Measurements from ENCODE around the gene ARL5A. TPM values are rescaled to one million over a fixed set of nuclear protein-coding genes. Genes with fewer than 3 reads are reported as not detected.

The ARL5A gene
- total RNA-seq, 6 donors from 2014 or later: 52.4 to 76.8 (median 54.9) TPM

GRCh38 chr2:151761193-151761592 lies 67.0 kb downstream of the ARL5A start:
- H3K36me3 ChIP-seq: no peaks in the 10 kb centered on the region
- no peak overlapping the region for H3K27ac ChIP-seq
- no peak for DNase-seq
- WGBS, 2 donors: 89 to 90% methylated on average over 3 of the region's 3 CpGs
- ATAC-seq (ENCODE audit: low FRiP score in 2 of 2): no peak
- no peaks in the 10 kb centered on the region for H3K27me3 ChIP-seq
- H3K4me3 ChIP-seq: no peak overlapping the region
- TF ChIP-seq POLR2AphosphoS5 (IDR thresholded peaks at IDR 0.05) (no peak), EP300 (IDR thresholded peaks at IDR 0.05) (no peak), CTCF (IDR thresholded peaks at IDR 0.05) (no peak), POLR2A (IDR thresholded peaks at IDR 0.05) (no peak)
- no peaks in the 10 kb centered on the region for H3K9me3 ChIP-seq
- peaks cover 3 to 7% (median 5%) of the 10 kb centered on the region in 4 donors for H3K4me1 ChIP-seq

- no peaks in the 10 kb centered on the region for H3K4me1 ChIP-seq
- no peaks in the 10 kb centered on the region for H3K36me3 ChIP-seq
- TF ChIP-seq POLR2AphosphoS5 (IDR thresholded peaks at IDR 0.05) (no peak), CTCF (IDR thresholded peaks at IDR 0.05) (no peak), EP300 (IDR thresholded peaks at IDR 0.05) (no peak), POLR2A (IDR thresholded peaks at IDR 0.05) (no peak)
- ATAC-seq (ENCODE audit: low FRiP score in 2 of 2) (peak in 1 of 2 donors; percentile 28), DNase-seq (no peak)
- no peak overlapping the region for H3K27ac ChIP-seq
- H3K9me3 ChIP-seq: no peaks in the 10 kb centered on the region
- WGBS, 2 donors: 87 to 95% methylated on average over 11 of the region's 11 CpGs
- H3K27me3 ChIP-seq: no peaks in the 10 kb centered on the region
- H3K4me3 ChIP-seq: no peak overlapping the region
Measured at GRCh38 chr2:151760139-151760650, 68.0 kb downstream of the ARL5A start.

GRCh38 chr2:151758744-151759143 lies 69.5 kb downstream of the ARL5A start:
- no peaks in the 10 kb centered on the region for H3K4me1 ChIP-seq

GRCh38 chr2:151757861-151758260 lies 70.4 kb downstream of the ARL5A start:
- 24 to 28% methylated on average over 1 of the region's 1 CpG for WGBS, 2 donors
- no peaks in the 10 kb centered on the region for H3K9me3 ChIP-seq
- ATAC-seq (ENCODE audit: low FRiP score in 2 of 2) (no peak), DNase-seq (no peak)
- no peaks in the 10 kb centered on the region for H3K36me3 ChIP-seq
- H3K27me3 ChIP-seq: no peaks in the 10 kb centered on the region
- H3K4me1 ChIP-seq: no peaks in the 10 kb centered on the region
- no peak overlapping the region for H3K4me3 ChIP-seq
- TF ChIP-seq POLR2A (IDR thresholded peaks at IDR 0.05) (no peak), POLR2AphosphoS5 (IDR thresholded peaks at IDR 0.05) (no peak), CTCF (IDR thresholded peaks at IDR 0.05) (no peak)
- H3K27ac ChIP-seq: no peak overlapping the region

More at GRCh38 chr2:151758744-151759143, 69.5 kb downstream of the ARL5A start:
- 90 to 95% methylated on average over 3 of the region's 3 CpGs for WGBS, 2 donors
- no peak for DNase-seq
- no peaks in the 10 kb centered on the region for H3K27me3 ChIP-seq
- no peaks in the 10 kb centered on the region for H3K9me3 ChIP-seq
- no peak overlapping the region for H3K27ac ChIP-seq
- H3K4me3 ChIP-seq: no peak overlapping the region
- ATAC-seq (ENCODE audit: low FRiP score in 2 of 2): no peak
- TF ChIP-seq POLR2AphosphoS5 (IDR thresholded peaks at IDR 0.05): no peak
- no peak for TF ChIP-seq EP300 (IDR thresholded peaks at IDR 0.05)
- TF ChIP-seq POLR2A (IDR thresholded peaks at IDR 0.05): no peak
- no peak for TF ChIP-seq CTCF (IDR thresholded peaks at IDR 0.05)
- no peaks in the 10 kb centered on the region for H3K36me3 ChIP-seq

GRCh38 chr2:151756820-151757219 lies 71.4 kb downstream of the ARL5A start:
- Histone ChIP-seq H3K27me3 (no peaks in the 10 kb centered on the region), H3K36me3 (no peaks in the 10 kb centered on the region), H3K4me1 (no peaks in the 10 kb centered on the region), H3K27ac (no peak overlapping the region), H3K4me3 (no peak overlapping the region), H3K9me3 (no peaks in the 10 kb centered on the region)
- 49 to 100% methylated on average over 2 of the region's 2 CpGs for WGBS, 2 donors
- DNase-seq (no peak), ATAC-seq (ENCODE audit: low FRiP score in 2 of 2) (no peak)
- TF ChIP-seq CTCF (IDR thresholded peaks at IDR 0.05) (no peak), POLR2AphosphoS5 (IDR thresholded peaks at IDR 0.05) (no peak), POLR2A (IDR thresholded peaks at IDR 0.05) (no peak), EP300 (IDR thresholded peaks at IDR 0.05) (no peak)

All from upper lobe of left lung (tissue), 6 donors.